ENCODE results near the gene CLDN9. TPM values are rescaled to one million over a fixed set of nuclear protein-coding genes. Genes with fewer than 3 reads are reported as not detected.
A peak's percentile ranks its signal among the peaks of the same experiment; 100 is the strongest.

CLDN9 gene
- not detected in 2 replicates for total RNA-seq (2014; rRNA removed; shearing (Covaris generic))
- polyA plus RNA-seq (2015; cell fraction: cytosol; rRNA removed): not detected in 2 replicates
- polyA plus RNA-seq (2015; cell fraction: nucleus; rRNA removed): not detected in 2 replicates

DNA sequence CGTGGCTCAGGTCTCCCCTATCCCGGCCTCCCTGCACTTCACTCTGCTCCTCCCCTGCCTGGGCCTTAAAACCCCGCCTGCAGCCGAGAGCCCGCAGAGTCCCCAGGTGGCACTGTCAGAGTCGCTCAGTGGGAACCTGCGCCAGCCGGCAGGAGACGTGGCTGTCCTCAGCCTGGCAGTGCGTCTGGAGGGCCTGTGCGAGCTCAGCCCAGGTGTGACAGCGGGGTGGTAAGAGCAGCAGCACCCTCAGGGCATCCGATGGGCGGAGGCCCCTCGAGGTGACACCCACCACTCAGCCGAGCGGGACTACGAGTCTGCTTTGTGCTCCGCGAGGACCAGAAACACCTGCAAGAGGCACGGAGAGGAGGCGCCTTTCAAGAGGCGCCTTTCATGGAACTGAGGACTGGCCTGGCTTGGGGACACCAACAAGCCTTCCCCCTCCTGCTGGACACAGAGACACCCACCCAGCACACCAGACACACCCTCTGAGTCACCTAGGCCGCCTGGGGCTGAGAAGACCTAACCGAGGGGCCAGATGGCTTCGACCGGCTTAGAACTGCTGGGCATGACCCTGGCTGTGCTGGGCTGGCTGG lies at the start of gene CLDN9:
Gene CLDN9 (plus strand): TSS at position 96 of the 593 bp plus-strand sequence. CDS start 440 bp downstream, at position 536.
- in situ Hi-C loops (cut with HindIII; ENCODE audit: low pct_unique_long_range_greater_than_20kb, low sequenced_read_pairs): no loop called here
- DNase-seq (ENCODE audit: low read depth, low spot score): no peak

GRCh38 chr16:2963074-2963722 lies 49.5 kb upstream of the CLDN9 start:
- in situ Hi-C loops (cut with HindIII; ENCODE audit: low pct_unique_long_range_greater_than_20kb, low sequenced_read_pairs): no loop called here
- no peak for DNase-seq (ENCODE audit: low read depth, low spot score)

GRCh38 chr16:2963723-2964474 lies 48.8 kb upstream of the CLDN9 start, which contains the start of gene KREMEN2:
Gene KREMEN2 (plus strand): TSS chr16:2964275. CDS start chr16:2964521, 246 bp downstream.
- in situ Hi-C loops (cut with HindIII; ENCODE audit: low pct_unique_long_range_greater_than_20kb, low sequenced_read_pairs): no loop called here

GRCh38 chr16:2964475-2965336 lies 48.0 kb upstream of the CLDN9 start:
- in situ Hi-C loops (cut with HindIII; ENCODE audit: low pct_unique_long_range_greater_than_20kb, low sequenced_read_pairs): no loop called here
- DNase-seq (ENCODE audit: low read depth, low spot score): peak; percentile 78

More at GRCh38 chr16:2963723-2964474, 48.8 kb upstream of the CLDN9 start, which contains the start of gene KREMEN2:
- peak; percentile 88 for DNase-seq (ENCODE audit: low read depth, low spot score)

GRCh38 chr16:2966043-2966807 lies 46.5 kb upstream of the CLDN9 start:
- DNase-seq (ENCODE audit: low read depth, low spot score): no peak
- in situ Hi-C loops (cut with HindIII; ENCODE audit: low pct_unique_long_range_greater_than_20kb, low sequenced_read_pairs): no loop called here

DNA sequence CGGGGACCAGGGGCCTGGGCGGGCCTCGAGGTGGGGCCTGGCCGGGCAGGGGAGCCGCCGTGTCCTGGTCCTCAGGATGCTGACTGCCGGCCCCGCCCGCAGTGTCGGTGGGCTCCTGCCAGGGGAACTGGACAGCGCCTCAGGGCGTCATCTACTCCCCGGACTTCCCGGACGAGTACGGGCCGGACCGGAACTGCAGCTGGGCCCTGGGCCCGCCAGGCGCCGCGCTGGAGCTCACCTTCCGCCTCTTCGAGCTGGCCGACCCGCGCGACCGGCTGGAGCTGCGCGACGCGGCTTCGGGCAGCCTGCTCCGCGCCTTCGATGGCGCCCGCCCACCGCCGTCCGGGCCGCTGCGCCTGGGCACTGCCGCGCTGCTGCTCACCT lies 45.9 kb upstream of the CLDN9 start:
- DNase-seq (ENCODE audit: low read depth, low spot score): no peak
- in situ Hi-C loops (cut with HindIII; ENCODE audit: low pct_unique_long_range_greater_than_20kb, low sequenced_read_pairs): no loop called here

- in situ Hi-C loops (cut with HindIII; ENCODE audit: low pct_unique_long_range_greater_than_20kb, low sequenced_read_pairs): no loop called here
- no peak for DNase-seq (ENCODE audit: low read depth, low spot score)
Measured at GRCh38 chr16:2967211-2967631, 45.5 kb upstream of the CLDN9 start.

GRCh38 chr16:2967721-2968161 lies 45.0 kb upstream of the CLDN9 start:
- in situ Hi-C loops (cut with HindIII; ENCODE audit: low pct_unique_long_range_greater_than_20kb, low sequenced_read_pairs): no loop called here
- DNase-seq (ENCODE audit: low read depth, low spot score): no peak

DNA sequence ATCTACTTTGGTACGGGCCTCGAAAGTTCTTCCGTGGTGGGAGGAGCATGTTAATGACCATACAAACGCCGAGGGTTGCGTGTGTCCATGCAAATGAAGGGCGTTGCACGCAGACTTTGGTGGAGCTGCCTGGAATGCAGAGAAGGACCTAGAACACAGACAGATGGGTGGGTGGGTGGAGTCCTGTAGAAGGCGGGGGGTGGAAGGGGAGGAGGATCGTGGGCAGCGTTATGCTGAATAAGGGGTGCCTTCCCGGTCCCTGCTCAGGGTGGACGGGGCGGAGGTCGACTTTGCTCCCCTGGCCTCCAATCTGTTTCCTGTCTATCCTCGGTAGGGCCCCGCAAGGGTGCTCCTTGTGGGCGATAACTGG lies 44.4 kb upstream of the CLDN9 start:
- in situ Hi-C loops (cut with HindIII; ENCODE audit: low pct_unique_long_range_greater_than_20kb, low sequenced_read_pairs): no loop called here

DNA sequence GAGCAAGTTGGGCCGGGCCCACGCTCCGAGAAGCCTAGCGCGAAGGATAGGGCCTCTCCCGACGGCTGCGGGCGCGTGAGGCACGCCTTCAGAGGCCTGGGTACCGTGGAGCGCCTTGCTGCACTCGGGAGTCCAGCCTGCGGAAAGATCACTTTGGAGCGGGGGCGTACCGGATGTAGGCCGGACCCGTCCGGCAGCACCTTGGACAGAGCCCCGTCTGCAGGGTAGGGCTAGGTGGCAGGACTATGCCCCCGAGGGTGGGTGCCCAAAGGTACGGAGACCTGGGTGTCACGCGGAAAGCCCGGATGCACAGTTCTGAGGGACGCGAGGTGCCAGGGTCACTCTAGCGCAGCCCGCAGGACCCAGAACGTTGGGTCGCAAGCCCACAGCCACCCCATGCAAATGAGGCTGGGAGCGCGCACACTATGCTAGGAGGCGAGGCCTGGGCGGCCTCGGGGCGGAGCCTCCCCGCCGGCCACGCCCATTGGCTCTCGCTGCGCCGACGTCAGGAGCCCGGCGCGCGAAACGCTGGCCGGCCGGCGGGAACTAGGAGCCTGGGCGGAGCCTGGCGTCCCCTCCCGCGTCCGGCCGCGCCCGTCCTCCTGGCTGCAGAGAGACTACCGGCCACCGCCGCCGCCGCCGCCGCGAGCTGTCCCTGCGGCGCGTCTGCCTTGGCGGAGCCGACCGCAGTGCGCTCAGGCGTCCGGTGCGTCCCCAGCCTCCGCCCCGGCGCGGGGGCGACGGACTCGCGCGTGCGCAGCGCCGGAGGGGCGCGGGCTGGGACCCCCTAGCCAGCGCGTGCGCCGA lies 43.8 kb upstream of the CLDN9 start, which contains the start of gene PAQR4:
Gene PAQR4 (plus strand): TSS at position 611 of the 807 bp plus-strand sequence. CDS start 327 bp downstream, outside the sequence.
- in situ Hi-C loops (cut with HindIII; ENCODE audit: low pct_unique_long_range_greater_than_20kb, low sequenced_read_pairs): no loop called here
- DNase-seq (ENCODE audit: low read depth, low spot score): peak; percentile 83

More for the DNA sequence above, 44.4 kb upstream of the CLDN9 start:
- peak; percentile 19 for DNase-seq (ENCODE audit: low read depth, low spot score)

- peak; percentile 60 for DNase-seq (ENCODE audit: low read depth, low spot score)
- in situ Hi-C loops (cut with HindIII; ENCODE audit: low pct_unique_long_range_greater_than_20kb, low sequenced_read_pairs): no loop called here
Measured at GRCh38 chr16:2969545-2970521, 42.9 kb upstream of the CLDN9 start.

DNA sequence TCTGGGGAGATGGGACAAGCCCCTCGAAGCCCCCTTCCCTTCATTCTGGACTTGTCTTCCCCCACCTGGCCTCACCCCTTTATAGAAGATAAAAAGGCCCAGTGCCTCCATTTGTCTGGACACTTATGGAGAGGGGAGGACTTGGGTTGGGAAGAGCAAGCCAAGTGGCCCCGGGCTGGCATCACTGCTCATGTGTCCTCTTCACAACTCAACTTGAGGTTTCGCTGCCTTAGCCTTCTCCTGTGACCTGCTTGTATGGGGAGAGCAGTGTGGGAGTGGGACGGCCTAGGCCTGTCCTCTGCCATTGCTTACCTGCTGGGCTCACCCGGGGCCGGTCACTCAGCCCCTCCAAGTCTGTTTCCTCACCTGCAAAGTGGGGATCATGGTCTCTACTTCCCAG lies 42.2 kb upstream of the CLDN9 start:
- in situ Hi-C loops (cut with HindIII; ENCODE audit: low pct_unique_long_range_greater_than_20kb, low sequenced_read_pairs): no loop called here
- no peak for DNase-seq (ENCODE audit: low read depth, low spot score)

DNA sequence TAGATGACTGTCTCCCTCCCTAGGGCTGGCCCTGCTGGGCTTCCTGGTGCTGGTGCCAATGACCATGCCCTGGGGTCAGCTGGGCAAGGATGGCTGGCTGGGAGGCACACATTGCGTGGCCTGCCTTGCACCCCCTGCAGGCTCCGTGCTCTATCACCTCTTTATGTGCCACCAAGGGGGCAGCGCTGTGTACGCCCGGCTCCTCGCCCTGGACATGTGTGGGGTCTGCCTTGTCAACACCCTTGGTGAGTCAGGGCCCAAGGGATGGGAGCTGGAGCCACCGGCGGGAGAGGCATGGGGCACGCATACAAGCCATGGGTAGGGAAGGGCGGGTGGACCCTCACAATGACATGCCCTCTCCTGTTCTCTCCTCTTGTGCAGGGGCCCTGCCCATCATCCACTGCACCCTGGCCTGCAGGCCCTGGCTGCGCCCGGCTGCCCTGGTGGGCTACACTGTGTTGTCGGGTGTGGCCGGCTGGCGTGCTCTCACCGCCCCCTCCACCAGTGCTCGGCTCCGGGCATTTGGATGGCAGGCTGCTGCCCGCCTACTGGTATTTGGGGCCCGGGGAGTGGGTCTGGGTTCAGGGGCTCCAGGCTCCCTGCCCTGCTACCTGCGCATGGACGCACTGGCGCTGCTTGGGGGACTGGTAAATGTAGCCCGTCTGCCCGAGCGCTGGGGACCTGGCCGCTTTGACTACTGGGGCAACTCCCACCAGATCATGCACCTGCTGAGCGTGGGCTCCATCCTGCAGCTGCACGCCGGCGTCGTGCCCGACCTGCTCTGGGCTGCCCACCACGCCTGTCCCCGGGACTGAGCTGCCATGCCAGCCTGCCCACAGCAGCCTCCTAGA lies 41.4 kb upstream of the CLDN9 start:
- in situ Hi-C loops (cut with HindIII; ENCODE audit: low pct_unique_long_range_greater_than_20kb, low sequenced_read_pairs): no loop called here
- no peak for DNase-seq (ENCODE audit: low read depth, low spot score)

All from SK-MEL-5 (cell line).